ENCODE measurements around the gene TERC. TPM values are rescaled to one million over a fixed set of nuclear protein-coding genes. Genes with fewer than 3 reads are reported as not detected.

Gene TERC
- polyA plus RNA-seq, 10 donors: 0.46 to 0.66 (median 0.51) TPM; not detected in 6

Other genes with a start within 250 kb of the TERC start
- 10 to 100 TPM; 10.4 to 18.2 (median 13.5) TPM for gene MECOM, start 101.3 kb downstream of the TERC start, polyA plus RNA-seq (ENCODE audit: insufficient read length in 10 of 10)
- gene ACTRT3, start 4.5 kb upstream of the TERC start, polyA plus RNA-seq (ENCODE audit: insufficient read length in 10 of 10): 1 to 10 TPM; 1.9 to 4.0 (median 3.2) TPM
- 10 to 100 TPM; 18.3 to 24.8 (median 21.8) TPM for gene MYNN, start 8.3 kb upstream of the TERC start, polyA plus RNA-seq (ENCODE audit: insufficient read length in 10 of 10)
- gene LRRIQ4, start 47.8 kb upstream of the TERC start, polyA plus RNA-seq (ENCODE audit: insufficient read length in 10 of 10): under 1 TPM in 4 of 10 donors, not detected in 6; 0.08 to 0.26 (median 0.13) TPM
- 10 to 100 TPM in 1 of 10 donors, 1 to 10 TPM in 9; 3.2 to 10.6 (median 4.3) TPM for gene LRRC34, start 47.8 kb upstream of the TERC start, polyA plus RNA-seq (ENCODE audit: insufficient read length in 10 of 10)
- not detected for gene LRRC31, start 104.9 kb upstream of the TERC start, polyA plus RNA-seq (ENCODE audit: insufficient read length in 10 of 10)
- gene SAMD7, start 146.5 kb upstream of the TERC start, polyA plus RNA-seq (ENCODE audit: insufficient read length in 10 of 10): not detected
- gene SEC62, start 201.7 kb upstream of the TERC start, polyA plus RNA-seq (ENCODE audit: insufficient read length in 10 of 10): 10 to 100 TPM; 76.8 to 91.9 (median 81.3) TPM

Data from muscle of back (tissue), 10 donors.